PC-3 (cell line): ENCODE data around the gene DSG3. TPM values are rescaled to one million over a fixed set of nuclear protein-coding genes. Genes with fewer than 3 reads are reported as not detected.

ENCODE experiments used
- ATAC-seq: fragments of 200-7000 bp; cut with Tn5 transposase; 2 replicates; pipeline ENCODE4 v1.9.1; 2020; ENCODE audit warnings: mild to moderate bottlenecking, moderate library complexity
- BruUV-seq: library from RNA; stranded (reverse); fragments of 400-500 nt; replicated peaks from 2 replicates; lab custom pipeline; 2021; lab: Mats Ljungman, UMichigan
- CTCF ChIA-PET: fragments of 300-600 bp; sonication (Branson Sonifier 250); formaldehyde crosslinking; loops from one replicate; lab custom pipeline; 2022; ENCODE audit warnings: antibody characterized with exemption; lab: Charles Lee
- POLR2A ChIA-PET: fragments of 300-600 bp; sonication (Branson Sonifier 250); formaldehyde crosslinking; loops from one replicate; lab custom pipeline; 2022; ENCODE audit warnings: antibody characterized with exemption; ENCODE audit not compliant: unreplicated experiment; lab: Charles Lee
- DNase-seq: peaks from one replicate; pipeline ENCODE4 v3.0.0-alpha.2; 2015
- H2AFZ ChIP-seq: fragments of 300-600 bp; sonication (generic); 2 replicates; pipeline ENCODE4 v1.6.0; 2016; ENCODE audit warnings: antibody characterized with exemption, low read length
- H3F3A ChIP-seq: fragments of 300-600 bp; sonication (generic); one replicate; pipeline ENCODE4 v1.6.0; 2017; ENCODE audit warnings: antibody characterized with exemption, low read length, control low read depth, mild to moderate bottlenecking; ENCODE audit not compliant: unreplicated experiment
- H3K27ac ChIP-seq: fragments of 300-600 bp; sonication (generic); 2 replicates; pipeline ENCODE4 v1.5.1; 2016; ENCODE audit warnings: mild to moderate bottlenecking, low read length
- H3K27me3 ChIP-seq: fragments of 300-600 bp; sonication (generic); 2 replicates; pipeline ENCODE4 v1.6.1; 2016; ENCODE audit warnings: low read length, mixed read lengths
- H3K36me3 ChIP-seq: fragments of 300-600 bp; sonication (generic); 2 replicates; pipeline ENCODE4 v1.6.1; 2016; ENCODE audit warnings: low read depth, mixed run types, low read length, mixed read lengths
- H3K4me1 ChIP-seq: fragments of 300-600 bp; sonication (generic); 2 replicates; pipeline ENCODE4 v1.5.1; 2016; ENCODE audit warnings: low read length; ENCODE audit not compliant: insufficient read depth
- H3K4me2 ChIP-seq: fragments of 300-600 bp; sonication (generic); 2 replicates; pipeline ENCODE4 v1.6.0; 2016; ENCODE audit warnings: low read length
- H3K4me3 ChIP-seq: fragments of 300-600 bp; sonication (generic); 2 replicates; pipeline ENCODE4 v1.5.1; 2016; ENCODE audit warnings: mild to moderate bottlenecking, low read length, mixed read lengths
- H3K79me2 ChIP-seq: fragments of 300-600 bp; sonication (generic); 2 replicates; pipeline ENCODE4 v1.6.1; 2017; ENCODE audit warnings: low read length, mixed read lengths
- H3K9ac ChIP-seq: fragments of 300-600 bp; sonication (generic); 2 replicates; pipeline ENCODE4 v1.6.0; 2016; ENCODE audit warnings: mild to moderate bottlenecking, low read length
- H3K9me2 ChIP-seq: fragments of 300-600 bp; sonication (generic); replicated peaks from 2 replicates; pipeline ENCODE4 v1.6.1; 2016; ENCODE audit warnings: mixed run types, low read length, mixed read lengths
- H3K9me3 ChIP-seq: fragments of 300-600 bp; sonication (generic); 2 replicates; pipeline ENCODE4 v1.6.1; 2016; ENCODE audit warnings: low read length, mixed read lengths
- H4K20me1 ChIP-seq: fragments of 300-600 bp; sonication (generic); 2 replicates; pipeline ENCODE4 v1.6.1; 2016; ENCODE audit warnings: low read length, mixed read lengths
- EZH2 ChIP-seq: fragments of 300-600 bp; sonication (generic); IDR thresholded peaks from one replicate; pipeline ENCODE4 v1.6.1; 2017; ENCODE audit warnings: antibody characterized with exemption, mild to moderate bottlenecking, low read length; ENCODE audit not compliant: unreplicated experiment
- EZH2phosphoT487 ChIP-seq: fragments of 300-600 bp; sonication (generic); IDR thresholded peaks from 2 replicates; pipeline ENCODE4 v1.6.1; 2018; ENCODE audit warnings: mild to moderate bottlenecking, antibody characterized with exemption, low read length, borderline replicate concordance
- intact Hi-C: fragments of 100-400 bp; cut with micrococcal nuclease; formaldehyde crosslinking; loops from 2 replicates; pipeline ENCODE4 v1.9.0; 2023
- total RNA-seq: library from RNA; depleted of rRNA; stranded (reverse); fragments of >200 nt; gene quantifications from 2 replicates; pipeline ENCODE4 v1.2.3, GENCODE V29; 2014
- TF ChIP-seq, protein P1 (sequence below): fragments of 300-600 bp; sonication (generic); conservative IDR thresholded peaks from 2 replicates; pipeline ENCODE4 v1.5.1; 2017; ENCODE audit warnings: antibody characterized with exemption, low read depth, mild to moderate bottlenecking, low read length

The DSG3 gene
- total RNA-seq, 1 experiment from 2014 or later: not detected

- DNase-seq (no peak), ATAC-seq (no peak)
- H2AFZ ChIP-seq: no peak overlapping the region
- no peak overlapping the region for H3K4me2 ChIP-seq
- ChIA-PET POLR2A (no interaction called here), CTCF (no interaction called here)
- H3K27ac ChIP-seq: no peak overlapping the region
- no TSS peak for BruUV-seq
- H3K79me2 ChIP-seq: no peaks in the 10 kb centered on the region
- H3K9me2 ChIP-seq: no peaks in the 10 kb centered on the region
- no peak overlapping the region for H3K9ac ChIP-seq
- H3K36me3 ChIP-seq: no peaks in the 10 kb centered on the region
- H3K27me3 ChIP-seq: no peaks in the 10 kb centered on the region
- intact Hi-C loops: no loop called here
- no peak for TF ChIP-seq EZH2phosphoT487
- TF ChIP-seq EZH2: no peak
- TF ChIP-seq, protein P1, sequence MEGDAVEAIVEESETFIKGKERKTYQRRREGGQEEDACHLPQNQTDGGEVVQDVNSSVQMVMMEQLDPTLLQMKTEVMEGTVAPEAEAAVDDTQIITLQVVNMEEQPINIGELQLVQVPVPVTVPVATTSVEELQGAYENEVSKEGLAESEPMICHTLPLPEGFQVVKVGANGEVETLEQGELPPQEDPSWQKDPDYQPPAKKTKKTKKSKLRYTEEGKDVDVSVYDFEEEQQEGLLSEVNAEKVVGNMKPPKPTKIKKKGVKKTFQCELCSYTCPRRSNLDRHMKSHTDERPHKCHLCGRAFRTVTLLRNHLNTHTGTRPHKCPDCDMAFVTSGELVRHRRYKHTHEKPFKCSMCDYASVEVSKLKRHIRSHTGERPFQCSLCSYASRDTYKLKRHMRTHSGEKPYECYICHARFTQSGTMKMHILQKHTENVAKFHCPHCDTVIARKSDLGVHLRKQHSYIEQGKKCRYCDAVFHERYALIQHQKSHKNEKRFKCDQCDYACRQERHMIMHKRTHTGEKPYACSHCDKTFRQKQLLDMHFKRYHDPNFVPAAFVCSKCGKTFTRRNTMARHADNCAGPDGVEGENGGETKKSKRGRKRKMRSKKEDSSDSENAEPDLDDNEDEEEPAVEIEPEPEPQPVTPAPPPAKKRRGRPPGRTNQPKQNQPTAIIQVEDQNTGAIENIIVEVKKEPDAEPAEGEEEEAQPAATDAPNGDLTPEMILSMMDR: no peak
- H4K20me1 ChIP-seq: no peaks in the 10 kb centered on the region
- no peaks in the 10 kb centered on the region for H3K9me3 ChIP-seq
- no peak overlapping the region for H3K4me3 ChIP-seq
- H3F3A ChIP-seq: no peaks in the 10 kb centered on the region
- H3K4me1 ChIP-seq: peaks cover 10% of the 10 kb centered on the region; the same call in 1 of the 2 replicates
Observed at GRCh38 chr18:31426021-31426420, 21.5 kb upstream of the DSG3 start.

DNA sequence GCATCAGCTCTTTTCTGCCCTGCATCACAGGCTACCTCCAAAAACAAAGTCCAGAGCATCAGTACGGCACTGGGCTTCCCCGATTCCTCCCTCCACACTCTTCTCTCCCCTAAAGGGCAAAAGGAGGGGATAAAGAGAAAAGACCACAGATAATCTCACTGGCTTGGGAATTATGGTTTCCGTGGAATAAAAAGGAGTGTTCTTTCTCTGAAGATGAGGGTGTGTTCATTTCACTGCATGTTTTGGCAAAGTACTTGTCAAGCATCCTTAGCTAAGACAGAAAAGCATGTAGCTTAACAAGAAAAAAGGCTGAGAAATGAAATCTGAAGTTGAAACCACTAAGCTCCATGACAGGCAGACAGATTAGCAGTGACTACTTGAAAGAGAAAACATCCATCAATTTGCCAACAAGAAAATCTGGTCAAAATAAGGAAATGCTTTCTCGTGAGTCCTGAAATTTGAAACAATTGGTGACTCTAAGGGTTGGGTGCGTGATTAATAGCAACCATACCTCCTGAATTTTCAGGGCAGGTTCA is 20.6 kb upstream of the DSG3 start:
- peaks cover 10% of the 10 kb centered on the region; the same call in 1 of the 2 replicates for H3K4me1 ChIP-seq
- ATAC-seq (no peak), DNase-seq (no peak)
- POLR2A ChIA-PET: no interaction called here
- no peak overlapping the region for H3K27ac ChIP-seq
- no peak overlapping the region for H3K9ac ChIP-seq
- CTCF ChIA-PET: no interaction called here
- no peak overlapping the region for H2AFZ ChIP-seq
- H3K79me2 ChIP-seq: no peaks in the 10 kb centered on the region
- H3K4me2 ChIP-seq: no peak overlapping the region
- TF ChIP-seq, protein P1: no peak
- no peaks in the 10 kb centered on the region for H3K9me3 ChIP-seq
- H4K20me1 ChIP-seq: no peaks in the 10 kb centered on the region
- no peaks in the 10 kb centered on the region for H3F3A ChIP-seq
- H3K36me3 ChIP-seq: no peaks in the 10 kb centered on the region
- intact Hi-C loops: no loop called here
- H3K9me2 ChIP-seq: no peaks in the 10 kb centered on the region
- H3K27me3 ChIP-seq: no peaks in the 10 kb centered on the region
- H3K4me3 ChIP-seq: no peak overlapping the region
- BruUV-seq: no TSS peak

DNA sequence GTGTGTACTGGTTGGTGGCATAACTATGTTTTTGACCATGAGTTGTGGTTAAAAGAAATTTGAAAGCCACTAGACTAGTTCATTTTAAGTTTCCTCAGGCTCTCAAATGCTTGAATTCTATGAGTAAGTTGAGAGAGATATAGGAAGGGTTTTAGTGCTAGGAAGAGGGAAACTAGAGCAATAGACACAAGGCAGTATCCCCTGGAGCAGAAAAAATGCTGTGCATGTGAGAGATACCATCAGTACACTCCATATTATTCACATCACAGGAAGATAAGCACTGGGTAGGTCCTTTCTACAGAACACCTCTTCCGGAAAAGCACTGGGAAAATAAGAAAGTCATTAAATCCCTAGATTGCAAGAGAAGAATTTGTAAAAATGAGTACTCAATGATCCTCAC is 19.3 kb upstream of the DSG3 start:
- Histone ChIP-seq H3K4me3 (no peak overlapping the region), H3K9me2 (no peaks in the 10 kb centered on the region), H3F3A (no peaks in the 10 kb centered on the region), H3K4me2 (no peak overlapping the region), H3K27me3 (no peaks in the 10 kb centered on the region), H3K9me3 (no peaks in the 10 kb centered on the region), H3K36me3 (no peaks in the 10 kb centered on the region), H3K79me2 (no peaks in the 10 kb centered on the region), H2AFZ (no peak overlapping the region), H3K4me1 (peaks cover 10% of the 10 kb centered on the region; the same call in 1 of the 2 replicates), H4K20me1 (no peaks in the 10 kb centered on the region), H3K27ac (no peak overlapping the region), H3K9ac (no peak overlapping the region)
- DNase-seq: no peak
- no TSS peak for BruUV-seq
- TF ChIP-seq EZH2phosphoT487 (no peak), EZH2 (no peak)
- TF ChIP-seq, protein P1: no peak
- no peak for ATAC-seq
- POLR2A ChIA-PET: no interaction called here
- intact Hi-C loops: no loop called here
- CTCF ChIA-PET: no interaction called here
